ENCODE results near the gene EPHX1.

Gene EPHX1

DNA sequence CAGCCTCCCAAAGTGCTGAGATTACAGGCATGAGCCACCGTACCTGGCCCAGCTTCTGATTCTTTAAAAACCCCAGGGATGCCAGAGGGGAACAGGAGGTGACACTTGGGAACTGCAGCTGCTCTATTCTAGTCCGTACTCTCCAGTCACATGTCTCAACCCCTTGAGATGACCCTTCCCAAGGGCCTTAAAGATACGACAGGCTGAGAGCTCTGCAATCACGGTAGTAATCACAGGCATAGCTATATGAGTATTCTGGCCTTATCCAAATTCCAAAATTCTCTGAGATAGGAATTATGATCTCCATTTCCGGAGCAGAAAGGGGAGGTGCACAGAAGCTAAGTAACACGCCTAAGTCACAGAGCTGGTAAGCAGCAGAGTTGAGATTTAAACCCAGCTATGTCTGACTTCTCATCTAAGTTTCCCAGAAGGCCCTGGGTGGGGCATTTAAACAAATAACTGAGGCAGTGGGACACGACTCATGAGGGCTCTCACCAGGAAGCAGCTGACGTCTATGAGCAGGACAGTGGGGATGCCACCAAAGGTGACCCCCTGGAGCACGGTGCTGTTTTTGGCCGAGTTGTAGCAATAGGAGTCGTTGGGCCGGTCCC, 67.1 kb downstream of the EPHX1 start:
- H3K4me3 ChIP-seq (ENCODE audit: control insufficient read depth, low read depth, low read length) = no peak overlapping the region
- no peak for TF ChIP-seq CTCF (conservative IDR thresholded peaks at IDR 0.05; ENCODE audit: control insufficient read depth, insufficient read depth, low read depth, low read length)
- no peak for DNase-seq (ENCODE audit: low read depth)

DNA sequence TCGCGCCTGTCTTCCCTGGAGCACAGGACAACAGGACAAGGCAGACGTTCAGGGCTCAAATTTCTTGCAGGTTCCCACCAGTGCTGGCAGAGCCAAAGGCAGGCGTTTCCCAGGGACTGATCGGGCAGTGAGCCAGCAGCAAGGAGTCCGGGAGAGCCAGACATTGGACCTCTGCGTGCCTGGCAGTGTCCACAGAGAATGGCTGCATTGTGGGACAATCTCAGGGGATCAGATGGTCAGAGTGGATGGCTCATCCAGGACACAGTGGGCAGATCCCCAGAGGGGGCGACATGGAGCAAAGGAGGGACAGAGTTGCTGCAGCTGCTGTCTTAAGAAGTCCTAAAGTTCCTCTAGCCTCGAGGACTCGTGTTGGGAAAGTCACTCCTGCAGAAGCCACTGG, 67.7 kb downstream of the EPHX1 start:
- TF ChIP-seq CTCF (conservative IDR thresholded peaks at IDR 0.05; ENCODE audit: control insufficient read depth, insufficient read depth, low read depth, low read length) = peak; percentile 50
- no peak overlapping the region for H3K4me3 ChIP-seq (ENCODE audit: control insufficient read depth, low read depth, low read length)
- DNase-seq (ENCODE audit: low read depth) = peak; percentile 38

- no peak overlapping the region for H3K4me3 ChIP-seq (ENCODE audit: control insufficient read depth, low read depth, low read length)
- no peak for DNase-seq (ENCODE audit: low read depth)
- no peak for TF ChIP-seq CTCF (conservative IDR thresholded peaks at IDR 0.05; ENCODE audit: control insufficient read depth, insufficient read depth, low read depth, low read length)
These were observed 68.4 kb downstream of the EPHX1 start for GRCh38 chr1:225878282-225878681.

DNA sequence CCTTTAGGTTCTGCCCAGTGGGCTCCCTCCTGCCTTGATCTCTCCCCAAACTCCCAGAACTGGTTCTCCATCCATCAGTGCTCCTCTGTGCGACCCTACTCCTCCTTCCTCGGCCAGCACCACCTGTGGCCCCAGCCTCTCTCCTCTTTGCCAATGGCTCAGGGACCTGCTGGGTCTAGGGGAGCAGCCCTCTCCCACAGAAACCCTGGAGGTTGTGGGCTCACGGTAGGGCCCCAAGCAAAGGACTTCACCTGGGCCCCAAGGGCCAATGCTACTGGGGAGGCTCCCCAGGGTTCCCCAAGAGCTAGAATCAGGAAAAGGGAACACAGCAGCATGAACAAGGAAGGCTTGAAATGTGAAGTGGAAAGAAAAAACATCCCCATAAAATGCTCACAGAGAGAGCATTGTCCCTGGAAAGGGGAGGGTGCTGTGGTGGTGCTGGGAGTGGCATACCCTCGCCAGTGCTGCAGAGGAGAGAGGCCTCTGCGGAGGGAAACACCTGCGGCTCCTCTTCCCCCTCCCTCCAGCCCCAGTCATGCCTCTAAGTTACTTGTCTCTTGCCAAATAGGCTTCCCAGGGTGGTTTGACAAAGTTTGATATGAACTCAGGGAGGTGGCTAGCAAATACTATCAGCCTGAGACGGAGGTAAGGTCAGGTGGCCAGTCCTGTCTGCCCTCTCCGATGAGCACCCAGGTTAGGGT, 69.7 kb downstream of the EPHX1 start:
- no peak for DNase-seq (ENCODE audit: low read depth)
- no peak overlapping the region for H3K4me3 ChIP-seq (ENCODE audit: control insufficient read depth, low read depth, low read length)
- no peak for TF ChIP-seq CTCF (conservative IDR thresholded peaks at IDR 0.05; ENCODE audit: control insufficient read depth, insufficient read depth, low read depth, low read length)

DNA sequence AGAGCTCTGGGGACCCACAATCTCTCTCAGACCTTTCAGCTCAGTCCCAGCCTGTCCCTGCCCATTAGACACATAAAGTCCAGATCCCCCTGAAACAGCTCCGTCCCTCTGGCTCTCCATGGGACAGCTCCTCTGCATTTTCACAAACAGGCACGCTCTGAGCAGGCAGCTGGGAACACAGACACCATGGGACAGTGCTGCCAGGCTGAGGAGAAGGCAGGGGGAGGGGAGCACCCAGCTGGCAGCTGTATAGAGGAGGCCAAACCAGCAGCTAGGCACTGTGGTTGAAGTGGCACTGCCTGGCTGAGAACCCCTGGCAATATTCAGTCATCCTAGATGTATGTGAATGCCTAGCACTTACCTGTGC, 70.3 kb downstream of the EPHX1 start:
- no peak overlapping the region for H3K4me3 ChIP-seq (ENCODE audit: control insufficient read depth, low read depth, low read length)
- no peak for TF ChIP-seq CTCF (conservative IDR thresholded peaks at IDR 0.05; ENCODE audit: control insufficient read depth, insufficient read depth, low read depth, low read length)
- DNase-seq (ENCODE audit: low read depth) = no peak

GRCh38 chr1:225880636-225881035, 70.7 kb downstream of the EPHX1 start:
- no peak for TF ChIP-seq CTCF (conservative IDR thresholded peaks at IDR 0.05; ENCODE audit: control insufficient read depth, insufficient read depth, low read depth, low read length)
- no peak overlapping the region for H3K4me3 ChIP-seq (ENCODE audit: control insufficient read depth, low read depth, low read length)
- no peak for DNase-seq (ENCODE audit: low read depth)

Data from fibroblast of mammary gland (primary cell).